Prostate gland (tissue), 2 donors: Measurements from ENCODE around the gene TNFRSF1B. TPM values are rescaled to one million over a fixed set of nuclear protein-coding genes. Genes with fewer than 3 reads are reported as not detected.

ENCODE experiments used
- DNase-seq: peaks from one replicate; pipeline ENCODE4 v3.0.0-alpha.2; 2019; ENCODE audit warnings: low spot score
- H3K27ac ChIP-seq, 2 donors: fragments of 200-600 bp; sonication (generic); 2 replicates each; pipeline ENCODE4 v1.5.1; 2017 to 2019
- H3K27me3 ChIP-seq: fragments of 200-600 bp; sonication (generic); replicated peaks from 2 replicates; pipeline ENCODE4 v1.5.1; 2019; ENCODE audit not compliant: insufficient read depth
- H3K36me3 ChIP-seq, 2 donors: fragments of 200-600 bp; sonication (generic); 1 replicate in 1 of 2; 2 replicates in 1 of 2; pipeline versions ENCODE4 v1.5.1 to v1.8.1; 2017 to 2019
- H3K4me1 ChIP-seq: fragments of 200-600 bp; sonication (generic); replicated peaks from 2 replicates; pipeline ENCODE4 v1.5.1; 2019
- H3K4me3 ChIP-seq, 2 donors: fragments of 200-600 bp; sonication (generic); 2 replicates each; pipeline ENCODE4 v1.5.1; 2017 to 2019
- H3K9me3 ChIP-seq: fragments of 200-600 bp; sonication (generic); 2 replicates; pipeline ENCODE4 v1.5.1; 2017
- CTCF ChIP-seq, 4 experiments: fragments of 200-600 bp in 2 of 4; fragments of 450-650 bp in 2 of 4; sonication (generic) in 2 of 4; IDR thresholded peaks; 1 replicate in 3 of 4; 2 replicates in 1 of 4; pipeline ENCODE4 v1.5.1; 2016 to 2019; ENCODE audit warnings: antibody characterized with exemption in 4 of 4, mild to moderate bottlenecking in 2 of 4, moderate library complexity in 2 of 4
- POLR2A ChIP-seq: fragments of 450-650 bp; IDR thresholded peaks from one replicate; pipeline ENCODE4 v1.6.1; 2016; ENCODE audit warnings: antibody characterized with exemption, mild to moderate bottlenecking
- POLR2AphosphoS5 ChIP-seq: sonication (generic); formaldehyde crosslinking; IDR thresholded peaks from one replicate; pipeline ENCODE4 v1.6.1; 2017; ENCODE audit warnings: antibody characterized with exemption
- WGBS: methylation state at CpG from one replicate; pipeline ENCODE4 v1.1.5; 2018; 5-methylcytosine and 5-hydroxymethylcytosine counted together
- intact Hi-C: fragments of 100-400 bp; cut with DNase I; formaldehyde crosslinking; loops from one replicate; pipeline ENCODE4 v1.14.2; 2022
- total RNA-seq, 2 donors: library from RNA; depleted of rRNA; stranded (reverse); fragments of >200 nt; gene quantifications; one replicate each; pipeline ENCODE4 v1.1.0, GENCODE V29; 2016

TNFRSF1B gene
- total RNA-seq, 2 donors from 2014 or later, result 10.9 to 18.4 TPM

GRCh38 chr1:12151465-12151864 lies 15.3 kb upstream of the TNFRSF1B start:
- TF ChIP-seq POLR2A, result no peak
- H3K4me1 ChIP-seq, result no peaks in the 10 kb centered on the region
- no peaks in the 10 kb centered on the region for H3K27me3 ChIP-seq
- H3K4me3 ChIP-seq, result no peak overlapping the region
- intact Hi-C loops, result no loop called here
- H3K9me3 ChIP-seq, result no peaks in the 10 kb centered on the region
- WGBS, result 98% methylated on average over 2 of the region's 2 CpGs
- no peak overlapping the region for H3K27ac ChIP-seq
- no peaks in the 10 kb centered on the region for H3K36me3 ChIP-seq
- no peak for DNase-seq

- Histone ChIP-seq H3K27me3 (no peaks in the 10 kb centered on the region), H3K27ac (no peak overlapping the region), H3K4me1 (no peaks in the 10 kb centered on the region), H3K36me3 (no peaks in the 10 kb centered on the region), H3K9me3 (no peaks in the 10 kb centered on the region), H3K4me3 (no peak overlapping the region)
- TF ChIP-seq CTCF (IDR thresholded peaks at IDR 0.05), result no peak
- WGBS, result 85% methylated on average over 7 of the region's 7 CpGs
- intact Hi-C loops, result no loop called here
- no peak for DNase-seq
Measured at GRCh38 chr1:12152113-12152891, 14.5 kb upstream of the TNFRSF1B start.

- no peak overlapping the region for H3K27ac ChIP-seq
- TF ChIP-seq CTCF (IDR thresholded peaks at IDR 0.05) (no peak), POLR2AphosphoS5 (no peak), POLR2A (no peak)
- H3K4me1 ChIP-seq, result no peaks in the 10 kb centered on the region
- H3K9me3 ChIP-seq, result no peaks in the 10 kb centered on the region
- no peak overlapping the region for H3K4me3 ChIP-seq
- no peaks in the 10 kb centered on the region for H3K27me3 ChIP-seq
- DNase-seq, result no peak
- intact Hi-C loops, result no loop called here
- no peaks in the 10 kb centered on the region for H3K36me3 ChIP-seq
- WGBS, result 67% methylated on average over 13 of the region's 13 CpGs
Measured at GRCh38 chr1:12153181-12153785, 13.5 kb upstream of the TNFRSF1B start.

GRCh38 chr1:12155328-12155727 lies 11.5 kb upstream of the TNFRSF1B start:
- WGBS, result 96% methylated on average over 2 of the region's 2 CpGs

More at GRCh38 chr1:12155328-12155727, 11.5 kb upstream of the TNFRSF1B start:
- no peaks in the 10 kb centered on the region for H3K27me3 ChIP-seq
- no peak for DNase-seq
- no peaks in the 10 kb centered on the region for H3K9me3 ChIP-seq
- no peak overlapping the region for H3K27ac ChIP-seq
- no peak for TF ChIP-seq CTCF (IDR thresholded peaks at IDR 0.05)
- no peak for TF ChIP-seq POLR2A
- TF ChIP-seq POLR2AphosphoS5, result no peak
- H3K4me3 ChIP-seq, result no peak overlapping the region
- intact Hi-C loops, result no loop called here
- no peaks in the 10 kb centered on the region for H3K4me1 ChIP-seq
- H3K36me3 ChIP-seq, result no peaks in the 10 kb centered on the region
